Neural crest cell (in vitro differentiated cells): ENCODE measurements around the gene UBE3C. TPM values are rescaled to one million over a fixed set of nuclear protein-coding genes. Genes with fewer than 3 reads are reported as not detected.

ENCODE experiments used
- DNase-seq: peaks from one replicate; pipeline ENCODE4 v3.0.0; 2021; ENCODE audit warnings: low read depth, mixed read lengths, low spot score
- H3K27ac Mint-ChIP-seq: one replicate; pipeline ENCODE4 v1.8.0; 2021; ENCODE audit warnings: mild to moderate bottlenecking, mixed read lengths; ENCODE audit not compliant: unreplicated experiment
- H3K27me3 Mint-ChIP-seq: 2 replicates; pipeline ENCODE4 v1.8.0; 2021; ENCODE audit warnings: low read depth, mild to moderate bottlenecking, mixed read lengths
- H3K36me3 Mint-ChIP-seq: 2 replicates; pipeline ENCODE4 v1.8.0; 2021; ENCODE audit warnings: low read depth, mild to moderate bottlenecking, mixed read lengths
- H3K4me1 Mint-ChIP-seq: 2 replicates; pipeline ENCODE4 v1.8.0; 2021; ENCODE audit warnings: mixed read lengths
- H3K4me3 Mint-ChIP-seq: one replicate; pipeline ENCODE4 v1.8.0; 2021; ENCODE audit warnings: mild to moderate bottlenecking, mixed read lengths
- H3K9me3 Mint-ChIP-seq: 2 replicates; pipeline ENCODE4 v1.8.0; 2021; ENCODE audit warnings: mixed read lengths
- CTCF ChIP-seq: fragments of 200-600 bp; sonication (generic); conservative IDR thresholded peaks from 2 replicates; pipeline ENCODE4 v1.5.0; 2021; ENCODE audit warnings: antibody characterized with exemption, mild to moderate bottlenecking
- total RNA-seq: library from RNA; stranded (reverse); gene quantifications from 2 replicates; pipeline ENCODE4 v1.2.1, GENCODE V29; 2021

The UBE3C gene
- total RNA-seq, 1 donor from 2014 or later: 46.8 TPM

GRCh38 chr7:157140511-157140905 is 1.8 kb downstream of the UBE3C start:
- no peaks in the 10 kb centered on the region for H3K27me3 Mint-ChIP-seq
- H3K27ac Mint-ChIP-seq: no peak overlapping the region
- no peak for DNase-seq
- peaks cover 5% of the 10 kb centered on the region for H3K36me3 Mint-ChIP-seq
- H3K9me3 Mint-ChIP-seq: no peaks in the 10 kb centered on the region
- H3K4me3 Mint-ChIP-seq: peak overlapping the region; percentile 85
- no peak for TF ChIP-seq CTCF
- peaks cover 52% of the 10 kb centered on the region for H3K4me1 Mint-ChIP-seq

GRCh38 chr7:157141525-157142060 is 2.9 kb downstream of the UBE3C start:
- DNase-seq: no peak
- H3K27ac Mint-ChIP-seq: peak overlapping the region; percentile 27
- peaks cover 54% of the 10 kb centered on the region for H3K4me1 Mint-ChIP-seq
- peaks cover 5% of the 10 kb centered on the region for H3K36me3 Mint-ChIP-seq
- H3K27me3 Mint-ChIP-seq: no peaks in the 10 kb centered on the region
- no peak for TF ChIP-seq CTCF
- peak overlapping the region; percentile 81 for H3K4me3 Mint-ChIP-seq
- no peaks in the 10 kb centered on the region for H3K9me3 Mint-ChIP-seq

- Mint-ChIP-seq H3K4me1 (peaks cover 53% of the 10 kb centered on the region), H3K36me3 (peaks cover 5% of the 10 kb centered on the region), H3K27me3 (no peaks in the 10 kb centered on the region), H3K27ac (no peak overlapping the region), H3K9me3 (no peaks in the 10 kb centered on the region), H3K4me3 (peak overlapping the region; percentile 13)
- no peak for TF ChIP-seq CTCF
- no peak for DNase-seq
These were observed 5.1 kb downstream of the UBE3C start for GRCh38 chr7:157143788-157144187.

- Mint-ChIP-seq H3K36me3 (peaks cover 3% of the 10 kb centered on the region), H3K27ac (no peak overlapping the region)
These were observed 10.6 kb downstream of the UBE3C start for GRCh38 chr7:157149317-157149716.

GRCh38 chr7:157150882-157151281 is 12.2 kb downstream of the UBE3C start:
- H3K27ac Mint-ChIP-seq: peak overlapping the region; percentile 8
- peak overlapping the region; percentile 52 for H3K4me3 Mint-ChIP-seq
- no peak for TF ChIP-seq CTCF
- H3K9me3 Mint-ChIP-seq: no peaks in the 10 kb centered on the region
- no peaks in the 10 kb centered on the region for H3K36me3 Mint-ChIP-seq
- H3K27me3 Mint-ChIP-seq: no peaks in the 10 kb centered on the region
- DNase-seq: peak; percentile 26
- peaks cover 31% of the 10 kb centered on the region for H3K4me1 Mint-ChIP-seq

More at GRCh38 chr7:157149317-157149716, 10.6 kb downstream of the UBE3C start:
- H3K4me1 Mint-ChIP-seq: peaks cover 34% of the 10 kb centered on the region
- no peak for DNase-seq
- no peaks in the 10 kb centered on the region for H3K27me3 Mint-ChIP-seq
- no peak for TF ChIP-seq CTCF
- H3K9me3 Mint-ChIP-seq: no peaks in the 10 kb centered on the region
- no peak overlapping the region for H3K4me3 Mint-ChIP-seq
